GM15510 (cell line): Measurements from ENCODE around the gene VKORC1.
A peak's percentile ranks its signal among the peaks of the same experiment; 100 is the strongest.

Source experiments
- POLR2A ChIP-seq: IDR thresholded peaks from 3 replicates; pipeline ENCODE4 v1.6.1; 2011; ENCODE audit warnings: borderline replicate concordance; ENCODE audit not compliant: insufficient read length; ENCODE audit errors: extremely low read depth

The VKORC1 gene

GRCh38 chr16:31094424-31095120, at the start of gene VKORC1:
VKORC1 (minus strand) TSS chr16:31094797; CDS start chr16:31094729, 68 bp downstream.
- TF ChIP-seq POLR2A: peak; percentile 58

- no peak for TF ChIP-seq POLR2A
These were observed 49.1 kb upstream of the VKORC1 start for GRCh38 chr16:31143694-31144148.

GRCh38 chr16:31143011-31143693, 48.6 kb upstream of the VKORC1 start:
- no peak for TF ChIP-seq POLR2A

- peak; percentile 27 for TF ChIP-seq POLR2A
These were observed 47.8 kb upstream of the VKORC1 start for GRCh38 chr16:31142109-31143010.

GRCh38 chr16:31141489-31142108, 47.0 kb upstream of the VKORC1 start:
- no peak for TF ChIP-seq POLR2A

- TF ChIP-seq POLR2A: no peak
These were observed 44.3 kb upstream of the VKORC1 start for GRCh38 chr16:31138621-31139578.

- TF ChIP-seq POLR2A: no peak
These were observed 41.7 kb upstream of the VKORC1 start for GRCh38 chr16:31136287-31136662.

GRCh38 chr16:31135535-31136286, 41.1 kb upstream of the VKORC1 start, which contains the start of gene PRSS8:
PRSS8 (minus strand) TSS chr16:31135727; CDS start chr16:31135498, 229 bp downstream.
- no peak for TF ChIP-seq POLR2A

- TF ChIP-seq POLR2A: no peak
These were observed 40.3 kb upstream of the VKORC1 start for GRCh38 chr16:31134625-31135534.

- TF ChIP-seq POLR2A: no peak
These were observed 39.5 kb upstream of the VKORC1 start for GRCh38 chr16:31134091-31134571.

- TF ChIP-seq POLR2A: no peak
These were observed 38.5 kb upstream of the VKORC1 start for GRCh38 chr16:31133046-31133501.
